Motor neuron (in vitro differentiated cells): ENCODE results near the gene FMNL1. TPM values are rescaled to one million over a fixed set of nuclear protein-coding genes. Genes with fewer than 3 reads are reported as not detected.

Experiments used
- ATAC-seq, 8 experiments: fragments of 200-7000 bp; cut with Tn5 transposase; replicated peaks in 6 of 8; 2 replicates each; pipeline ENCODE4 v1.8.0; 2021; ENCODE audit warnings: mild to moderate bottlenecking in 8 of 8, moderate library complexity in 8 of 8
- H3K27ac ChIP-seq, 2 donors: fragments of 250-450 bp; sonication (Bioruptor Pico); 2 replicates each; pipeline ENCODE4 v1.9.0; 2021; ENCODE audit warnings: antibody characterized with exemption in 2 of 2, mild to moderate bottlenecking in 2 of 2, moderate library complexity in 1 of 2
- H3K4me1 ChIP-seq, 2 donors: fragments of 250-450 bp; sonication (Bioruptor Pico); replicated peaks in 1 of 2; 2 replicates each; pipeline ENCODE4 v1.6.1; 2021; ENCODE audit warnings: antibody characterized with exemption in 2 of 2, mild to moderate bottlenecking in 2 of 2, moderate library complexity in 1 of 2
- H3K4me3 ChIP-seq, 5 donors: fragments of 250-450 bp; sonication (Bioruptor Pico); 2 replicates each; pipeline ENCODE4 v1.9.0; 2021; ENCODE audit warnings: antibody characterized with exemption in 5 of 5, mild to moderate bottlenecking in 5 of 5, moderate library complexity in 4 of 5
- WGBS, 10 experiments: fragments of 450-650 bp; shearing (Covaris generic); methylation state at CpG; one replicate each; pipeline ENCODE4 v1.0.0; 2022; 5-methylcytosine and 5-hydroxymethylcytosine counted together
- in situ Hi-C, 9 experiments: fragments of 400-800 bp; cut with MboI; loops; one replicate each; pipeline ENCODE4 v1.15.0; 2021; ENCODE audit warnings: low sequenced_read_pairs in 9 of 9, low pct_unique_long_range_greater_than_20kb in 2 of 9; ENCODE audit not compliant: unreplicated experiment in 9 of 9
- total RNA-seq, 8 experiments: library from RNA; unstranded; fragments of 300-600 nt; gene quantifications; 2 replicates each; pipeline versions ENCODE4 v1.2.3 to v1.2.4, GENCODE V29; 2022

The FMNL1 gene
- total RNA-seq, 8 experiments from 2014 or later: 1.1 to 5.6 (median 2.3) TPM

- Histone ChIP-seq H3K27ac (no peak overlapping the region), H3K4me3 (no peak overlapping the region), H3K4me1 (peaks cover 11 to 28% of the 10 kb centered on the region in 2 donors)
- in situ Hi-C loops: no loop called here
- ATAC-seq: no peak
- 50 to 95% (median 71%) methylated on average over 1 to 3 of the region's 9 CpGs; no CpG with 5 or more reads in 5 of the 10 experiments for WGBS, 10 experiments
Measured at GRCh38 chr17:45232514-45233422, 11.1 kb downstream of the FMNL1 start.

- no peak overlapping the region for H3K27ac ChIP-seq
- H3K4me3 ChIP-seq: no peak overlapping the region
- 40 to 65% (median 51%) methylated on average over 2 to 7 of the region's 8 CpGs; no CpG with 5 or more reads in 7 of the 10 experiments for WGBS, 10 experiments
- H3K4me1 ChIP-seq: peaks cover 11 to 28% of the 10 kb centered on the region in 2 donors
- ATAC-seq: no peak
- in situ Hi-C loops: no loop called here
Measured at GRCh38 chr17:45233423-45233924, 11.8 kb downstream of the FMNL1 start.

GRCh38 chr17:45234641-45235415, 13.1 kb downstream of the FMNL1 start:
- Histone ChIP-seq H3K27ac (no peak overlapping the region), H3K4me1 (peaks cover 3 to 15% of the 10 kb centered on the region in 2 donors), H3K4me3 (no peak overlapping the region)
- in situ Hi-C loops: no loop called here
- 11 to 21% (median 16%) methylated on average over 3 to 4 of the region's 6 CpGs; no CpG with 5 or more reads in 6 of the 10 experiments for WGBS, 10 experiments
- ATAC-seq: peak in 3 of 8 experiments; percentile 22 to 42 (median 36)

GRCh38 chr17:45235416-45236281, 14.0 kb downstream of the FMNL1 start:
- ATAC-seq: peak; percentile 34 to 88 (median 46)
- WGBS, 10 experiments: 0 to 86% (median 30%) methylated on average over 1 to 6 of the region's 20 CpGs; no CpG with 5 or more reads in 5 of the 10 experiments
- Histone ChIP-seq H3K27ac (no peak overlapping the region), H3K4me1 (peaks cover 10 to 13% of the 10 kb centered on the region in 2 donors), H3K4me3 (no peak overlapping the region)
- in situ Hi-C loops: no loop called here

GRCh38 chr17:45236282-45236606, 14.6 kb downstream of the FMNL1 start:
- ATAC-seq: no peak
- in situ Hi-C loops: no loop called here
- WGBS, 10 experiments: 20 to 88% (median 55%) methylated on average over 1 to 3 of the region's 5 CpGs; no CpG with 5 or more reads in 4 of the 10 experiments
- H3K4me3 ChIP-seq: no peak overlapping the region
- no peak overlapping the region for H3K27ac ChIP-seq
- H3K4me1 ChIP-seq: peaks cover 11 to 13% of the 10 kb centered on the region in 2 donors

GRCh38 chr17:45237686-45238085, 16.0 kb downstream of the FMNL1 start:
- ATAC-seq: no peak
- in situ Hi-C loops: no loop called here
- Histone ChIP-seq H3K4me3 (no peak overlapping the region), H3K27ac (no peak overlapping the region), H3K4me1 (peaks cover 10 to 11% of the 10 kb centered on the region in 2 donors)
- WGBS, 10 experiments: 83 to 100% (median 92%) methylated on average over 1 of the region's 2 CpGs; no CpG with 5 or more reads in 6 of the 10 experiments

GRCh38 chr17:45238155-45238774, 16.6 kb downstream of the FMNL1 start:
- Histone ChIP-seq H3K27ac (no peak overlapping the region), H3K4me1 (peaks cover 10 to 11% of the 10 kb centered on the region in 2 donors), H3K4me3 (no peak overlapping the region)
- in situ Hi-C loops: no loop called here
- ATAC-seq: no peak
- WGBS, 10 experiments: 20 to 100% (median 43%) methylated on average over 1 to 5 of the region's 7 CpGs; no CpG with 5 or more reads in 4 of the 10 experiments

- peak in 2 of 8 experiments; percentile 13 to 18 for ATAC-seq
- in situ Hi-C loops: no loop called here
- Histone ChIP-seq H3K4me3 (peak overlapping the region; percentile 36 to 65 (median 44)), H3K4me1 (peaks cover 10 to 11% of the 10 kb centered on the region in 2 donors), H3K27ac (no peak overlapping the region)
- 21 to 90% (median 52%) methylated on average over 4 to 8 of the region's 21 CpGs; no CpG with 5 or more reads in 6 of the 10 experiments for WGBS, 10 experiments
Measured at GRCh38 chr17:45240905-45241327, 19.2 kb downstream of the FMNL1 start.

GRCh38 chr17:45241328-45242028, 19.8 kb downstream of the FMNL1 start:
- peak in 5 of 8 experiments; percentile 79 to 87 (median 83) for ATAC-seq
- Histone ChIP-seq H3K27ac (no peak overlapping the region), H3K4me1 (peaks cover 10 to 13% of the 10 kb centered on the region in 2 donors), H3K4me3 (peak overlapping the region; percentile 36 to 65 (median 44))
- in situ Hi-C loops: no loop called here
- WGBS, 10 experiments: 0 to 80% (median 18%) methylated on average over 2 to 6 of the region's 62 CpGs; no CpG with 5 or more reads in 5 of the 10 experiments

- whole genome bisulfite sequencing, 10 experiments: no CpG with 5 or more reads among the region's 18 CpGs
- Histone ChIP-seq H3K27ac (no peak overlapping the region), H3K4me1 (peaks cover 10 to 17% of the 10 kb centered on the region in 2 donors), H3K4me3 (peak overlapping the region in 4 of 5 donors; percentile 42 to 65 (median 50))
- in situ Hi-C loops: no loop called here
- peak in 1 of 8 experiments; percentile 1 for ATAC-seq
Measured at GRCh38 chr17:45242029-45242414, 20.3 kb downstream of the FMNL1 start.

- Histone ChIP-seq H3K27ac (no peak overlapping the region), H3K4me3 (no peak overlapping the region), H3K4me1 (peaks cover 10 to 17% of the 10 kb centered on the region in 2 donors)
- WGBS, 10 experiments: 63 to 100% (median 84%) methylated on average over 1 to 8 of the region's 18 CpGs; no CpG with 5 or more reads in 4 of the 10 experiments
- no peak for ATAC-seq
- in situ Hi-C loops: no loop called here
Measured at GRCh38 chr17:45243750-45244149, 22.1 kb downstream of the FMNL1 start.
